IPS-NIHi11 (cell line): ENCODE results near the gene ZNF615.
"Not testable (repeated sequence)": the region's sequence is repeated elsewhere in the genome, so short reads cannot be mapped to it uniquely, and the experiment has no call there.

ENCODE experiments used
- DNase-seq: peaks from one replicate; pipeline ENCODE4 v3.0.0; 2012; ENCODE audit warnings: mixed read lengths, low spot score

The ZNF615 gene

DNA sequence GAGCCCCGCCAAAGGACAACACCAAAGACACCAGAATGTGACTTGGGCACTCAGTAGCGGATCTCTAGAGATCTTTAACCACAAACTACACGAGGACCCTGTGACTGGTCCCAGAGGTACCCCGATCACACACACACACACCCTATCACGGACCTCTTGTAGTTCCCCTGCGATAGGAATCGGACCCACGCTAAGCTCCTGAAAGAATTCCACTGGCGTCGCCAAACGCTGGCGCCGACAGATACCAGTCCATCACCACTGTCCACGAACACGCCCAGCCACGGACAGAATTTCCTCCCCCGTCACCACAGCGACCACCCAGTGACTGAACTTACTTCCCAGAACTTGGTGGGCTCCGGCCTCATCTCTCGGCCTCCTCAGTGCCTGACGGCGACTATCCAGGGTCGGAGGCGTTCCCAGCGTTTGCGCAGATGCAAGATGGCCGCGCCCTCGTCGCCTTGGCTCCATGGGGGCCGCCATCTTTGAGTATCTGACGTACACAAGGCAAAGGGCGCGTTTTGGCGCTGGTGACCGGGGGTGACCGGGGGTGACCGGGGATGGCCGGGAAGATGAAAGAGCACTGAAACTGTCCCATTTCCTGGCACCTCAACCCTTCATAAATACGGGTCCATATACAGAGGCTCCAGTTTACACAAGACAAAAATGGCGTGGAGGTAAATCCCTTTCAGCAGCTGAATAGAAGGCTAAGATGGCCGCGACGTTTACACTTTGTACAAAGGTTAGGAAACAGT, at the start of gene ZNF615:
Gene ZNF615 (minus strand): TSS at position 406 of the 752 bp plus-strand sequence. CDS start 4,500 bp downstream, outside the sequence.
- peak; percentile 91 for DNase-seq

DNA sequence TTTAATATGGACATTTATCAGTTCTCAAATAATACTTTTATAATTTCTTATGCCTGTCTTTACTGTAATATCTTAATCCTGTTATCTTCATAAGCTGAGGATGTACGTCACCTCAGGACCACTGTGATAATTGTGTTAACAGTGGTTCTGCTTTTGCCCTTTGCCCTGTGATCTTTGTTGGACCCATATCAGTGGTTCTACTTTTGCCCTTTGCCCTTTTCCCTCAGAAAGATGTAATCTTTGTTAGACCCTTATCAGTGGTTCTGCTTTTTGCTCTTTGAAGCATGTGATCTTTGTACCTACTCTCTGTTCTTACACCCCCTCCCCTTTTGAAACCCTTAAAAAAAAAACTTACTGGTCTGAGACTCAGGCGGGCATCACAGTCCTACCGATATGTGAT, 48.5 kb upstream of the ZNF615 start:
- DNase-seq, result not testable (repeated sequence)

DNA sequence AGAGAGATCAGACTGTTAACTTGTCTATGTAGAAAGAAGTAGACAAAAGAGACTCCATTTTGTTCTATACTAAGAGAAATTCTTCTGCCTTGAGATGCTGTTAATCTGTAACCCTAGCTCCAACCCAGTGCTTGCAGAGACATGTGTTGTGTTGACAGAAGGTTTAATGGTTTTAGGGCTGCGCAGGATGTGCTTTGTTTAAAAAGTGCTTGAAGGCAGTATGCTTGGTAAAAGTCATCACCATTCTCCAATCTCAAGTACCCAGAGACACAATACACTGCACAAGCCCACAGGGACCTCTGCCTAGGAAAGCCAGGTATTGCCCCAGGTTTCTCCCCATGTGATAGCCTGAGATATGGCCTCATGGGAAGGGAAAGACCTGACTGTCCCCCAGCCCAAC, 43.7 kb upstream of the ZNF615 start:
- not testable (repeated sequence) for DNase-seq

GRCh38 chr19:52048555-52049501, 40.8 kb upstream of the ZNF615 start, which contains the start of gene ZNF432:
Gene ZNF432 (minus strand): TSS chr19:52048838. CDS start chr19:52046868, 1,970 bp downstream.
- peak; percentile 94 for DNase-seq

DNA sequence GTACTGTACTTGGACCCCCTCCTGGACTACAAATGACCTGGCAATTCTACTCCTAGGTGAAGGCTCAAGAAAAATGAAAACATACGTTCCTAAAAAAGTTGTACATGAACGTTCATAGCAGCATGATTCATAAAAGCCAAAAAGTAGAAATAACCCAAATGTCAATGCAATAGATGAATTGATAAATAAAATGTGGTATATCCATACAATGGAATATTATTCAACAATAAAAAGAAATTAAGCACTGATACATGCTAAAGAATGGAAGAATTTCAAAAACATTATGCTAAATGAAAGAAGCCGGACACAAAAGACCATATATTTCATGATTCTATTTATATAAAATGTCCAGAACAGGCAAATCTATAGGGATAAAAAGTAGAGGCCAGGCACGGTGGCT, 31.2 kb upstream of the ZNF615 start:
- no peak for DNase-seq

GRCh38 chr19:52034051-52034728, 26.2 kb upstream of the ZNF615 start:
- no peak for DNase-seq

GRCh38 chr19:52028780-52029123, 20.7 kb upstream of the ZNF615 start:
- DNase-seq, result no peak

GRCh38 chr19:52028027-52028779, 20.2 kb upstream of the ZNF615 start, which contains the start of gene ZNF614:
Gene ZNF614 (minus strand): TSS chr19:52028379. CDS start chr19:52025745, 2,634 bp downstream.
- DNase-seq, result peak; percentile 93

DNA sequence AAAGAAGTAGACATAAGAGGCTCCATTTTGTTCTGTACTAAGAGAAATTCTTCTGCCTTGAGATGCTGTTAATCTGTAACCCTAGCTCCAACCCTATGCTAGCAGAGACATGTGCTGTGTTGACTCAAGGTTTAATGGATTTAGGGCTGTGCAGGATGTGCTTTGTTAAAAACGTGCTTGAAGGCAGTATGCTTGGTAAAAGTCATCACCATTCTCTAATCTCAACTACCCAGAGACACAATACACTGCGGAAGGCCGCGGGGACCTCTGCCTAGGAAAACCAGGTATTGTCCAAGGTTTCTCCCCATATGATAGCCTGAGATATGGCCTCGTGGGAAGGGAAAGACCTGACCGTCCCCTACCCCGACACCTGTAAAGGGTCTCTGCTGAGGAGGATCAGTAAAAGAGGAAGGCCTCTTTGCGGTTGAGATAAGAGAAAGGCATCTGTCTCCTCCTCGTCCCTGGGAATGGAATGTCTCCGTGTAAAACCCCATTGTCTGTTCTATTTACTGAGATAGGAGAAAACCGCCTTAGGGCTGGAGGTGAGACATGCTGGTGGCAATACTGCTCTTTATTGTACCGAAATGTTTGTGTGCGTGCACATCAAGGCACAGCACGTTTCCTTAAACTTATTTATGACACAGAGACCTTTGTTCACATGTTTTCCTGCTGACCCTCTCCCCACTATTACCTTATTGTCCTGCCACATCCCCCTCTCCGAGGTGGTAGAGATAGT, 18.4 kb upstream of the ZNF615 start:
- DNase-seq, result not testable (repeated sequence)

DNA sequence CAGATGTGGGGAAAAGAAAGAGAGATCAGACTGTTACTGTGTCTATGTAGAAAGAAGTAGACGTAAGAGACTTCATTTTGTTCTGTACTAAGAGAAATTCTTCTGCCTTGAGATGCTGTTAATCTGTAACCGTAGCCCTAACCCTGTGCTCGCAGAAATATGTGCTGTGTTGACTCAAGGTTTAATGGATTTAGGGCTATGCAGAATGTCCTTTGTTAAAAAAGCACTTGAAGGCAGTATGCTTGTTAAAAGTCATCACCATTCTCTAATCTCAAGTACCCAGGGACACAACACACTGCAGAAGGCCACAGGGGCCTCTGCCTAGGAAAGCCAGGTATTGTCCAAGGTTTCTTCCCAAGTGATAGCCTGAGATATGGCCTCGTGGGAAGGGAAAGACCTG, 16.5 kb upstream of the ZNF615 start:
- not testable (repeated sequence) for DNase-seq

DNA sequence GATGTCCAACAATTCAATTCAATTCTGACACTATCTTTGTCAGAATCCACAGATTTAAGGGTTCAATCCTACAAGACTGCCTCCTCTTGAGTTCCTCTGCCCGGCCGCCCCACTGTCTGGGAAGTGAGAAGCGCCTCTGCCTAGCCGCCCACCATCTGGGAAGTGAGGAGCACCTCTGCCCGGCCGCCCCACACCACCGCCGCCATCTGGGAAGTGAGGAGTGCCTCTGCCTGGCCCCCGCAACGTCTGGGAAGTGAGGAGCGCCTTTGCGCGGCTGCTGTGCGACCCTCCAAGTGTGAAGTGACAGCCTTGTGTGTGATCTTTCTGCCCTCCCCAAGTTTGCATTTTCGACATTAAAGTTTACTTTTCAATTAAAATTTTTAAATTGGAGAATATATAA, 14.2 kb upstream of the ZNF615 start:
- DNase-seq, result no peak

GRCh38 chr19:52020506-52020905, 12.5 kb upstream of the ZNF615 start:
- no peak for DNase-seq

DNA sequence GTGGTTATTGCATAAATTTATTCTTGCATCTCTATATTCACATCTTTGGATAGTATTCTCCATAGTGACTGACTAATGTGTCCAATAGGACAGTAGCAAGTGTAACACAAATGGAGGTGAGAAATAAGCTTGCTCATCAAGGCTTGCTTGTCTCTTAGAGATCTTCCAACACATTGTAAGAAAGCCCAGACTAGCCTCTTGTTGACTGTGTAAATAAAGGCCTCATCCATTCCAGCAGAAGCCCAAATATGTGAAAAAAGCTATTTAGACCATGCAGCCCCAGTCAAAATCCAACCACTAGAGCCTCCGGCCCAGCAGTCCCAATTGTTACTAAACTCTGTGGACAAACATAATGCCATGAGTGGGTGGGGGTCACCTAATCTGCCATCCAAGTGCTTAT, 2.7 kb upstream of the ZNF615 start:
- DNase-seq, result no peak

DNA sequence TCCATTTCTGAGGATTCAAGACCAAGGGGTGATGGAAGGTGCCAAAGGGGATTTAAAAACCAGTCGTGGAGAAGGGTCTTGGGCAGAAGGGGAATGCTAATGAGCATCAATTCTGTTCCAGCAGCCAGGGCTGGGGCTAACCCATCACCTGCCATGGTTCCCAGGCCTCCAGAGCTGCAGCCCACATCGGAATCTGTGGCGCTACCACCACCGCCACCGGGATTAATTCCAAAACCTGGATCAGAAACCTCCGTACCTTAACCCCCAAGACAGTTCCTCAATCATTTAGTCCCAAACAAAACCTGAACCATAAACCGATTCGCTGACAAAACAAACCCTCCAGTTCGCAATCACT, 583 bp downstream of the ZNF615 start:
- peak; percentile 46 for DNase-seq

DNA sequence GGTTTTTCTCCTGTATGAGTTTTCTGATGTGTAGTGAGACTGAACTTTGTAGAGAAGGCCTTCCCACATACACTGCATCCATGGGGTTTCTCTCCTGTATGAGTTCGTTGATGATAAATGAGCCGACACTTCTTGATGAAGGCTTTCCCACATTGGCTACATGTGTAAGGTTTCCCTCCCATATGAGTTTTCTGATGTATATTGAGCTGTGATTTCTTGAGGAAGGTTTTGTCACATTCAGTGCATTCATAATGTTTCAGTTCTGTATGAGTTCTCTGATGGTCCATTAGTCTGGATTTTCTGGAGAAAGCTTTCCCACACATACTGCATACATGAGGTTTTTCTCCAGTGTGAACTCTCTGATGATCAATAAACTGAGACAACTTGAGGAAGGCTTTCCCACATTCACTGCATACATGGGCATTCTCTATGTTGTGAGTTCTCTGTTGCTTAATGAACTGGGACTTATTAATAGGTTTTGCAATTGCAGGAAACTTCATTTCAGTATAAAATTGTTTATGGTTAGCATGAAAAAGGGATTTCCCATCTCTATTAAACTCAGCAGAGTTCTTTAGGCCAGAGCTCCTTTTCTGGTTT, 13.9 kb downstream of the ZNF615 start:
- no peak for DNase-seq

GRCh38 chr19:51993422-51993821, 14.6 kb downstream of the ZNF615 start:
- no peak for DNase-seq

GRCh38 chr19:51986309-51987291, 21.4 kb downstream of the ZNF615 start, which contains the start of gene ZNF350:
Gene ZNF350 (minus strand): TSS chr19:51986840. CDS start chr19:51974360, 12,480 bp downstream.
- peak; percentile 87 for DNase-seq

DNA sequence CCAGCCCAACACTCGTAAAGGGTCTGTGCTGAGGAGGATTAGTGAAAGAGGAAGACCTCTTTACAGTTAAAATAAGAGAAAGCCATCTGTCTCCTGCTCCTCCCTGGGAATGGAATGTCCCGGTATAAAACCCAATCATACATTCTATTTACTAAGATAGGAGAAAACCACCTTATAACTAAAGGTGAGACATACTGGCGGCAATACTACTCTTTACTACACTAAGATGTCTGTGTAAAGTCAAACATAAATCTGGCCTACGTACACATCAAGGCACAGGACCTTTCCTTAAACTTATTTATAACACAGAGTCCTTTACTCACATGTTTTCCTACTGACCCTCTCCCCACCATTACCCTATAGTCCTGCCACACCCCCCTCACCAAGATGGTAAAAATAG, 24.6 kb downstream of the ZNF615 start:
- DNase-seq, result no peak

GRCh38 chr19:51980926-51981325, 27.1 kb downstream of the ZNF615 start:
- DNase-seq, result not testable (repeated sequence)
